HG02938 (cell line): Measurements from ENCODE around the gene F7.
"Not testable (repeated sequence)": the region's sequence is repeated elsewhere in the genome, so short reads cannot be mapped to it uniquely, and the experiment has no call there.

Experiments used
- ATAC-seq: cut with Tn5 transposase; IDR thresholded peaks from one replicate; pipeline ENCODE4 v1.9.1; 2021; ENCODE audit warnings: mild to moderate bottlenecking, moderate library complexity; ENCODE audit not compliant: unreplicated experiment

The F7 gene

GRCh38 chr13:113098162-113098732 is 7.3 kb upstream of the F7 start:
- ATAC-seq: no peak

GRCh38 chr13:113099142-113099541 is 6.4 kb upstream of the F7 start:
- no peak for ATAC-seq

- ATAC-seq: not testable (repeated sequence)
Measured at GRCh38 chr13:113102302-113102701, 3.3 kb upstream of the F7 start.

- ATAC-seq: no peak
Measured at GRCh38 chr13:113102727-113103126, 2.9 kb upstream of the F7 start.

- no peak for ATAC-seq
Measured at GRCh38 chr13:113103646-113104045, 1.9 kb upstream of the F7 start.

- no peak for ATAC-seq
Measured at GRCh38 chr13:113105921-113106452, 396 bp downstream of the F7 start.

GRCh38 chr13:113106711-113107351 is 1.2 kb downstream of the F7 start:
- no peak for ATAC-seq

GRCh38 chr13:113108521-113108920 is 2.9 kb downstream of the F7 start:
- not testable (repeated sequence) for ATAC-seq

- no peak for ATAC-seq
Measured at GRCh38 chr13:113109151-113110047, 3.8 kb downstream of the F7 start.

- ATAC-seq: no peak
Measured at GRCh38 chr13:113110048-113110851, 4.7 kb downstream of the F7 start.

- ATAC-seq: no peak
Measured at GRCh38 chr13:113110852-113111315, 5.3 kb downstream of the F7 start.

- not testable (repeated sequence) for ATAC-seq
Measured at GRCh38 chr13:113111821-113112220, 6.2 kb downstream of the F7 start.

GRCh38 chr13:113112475-113112874 is 6.9 kb downstream of the F7 start:
- ATAC-seq: not testable (repeated sequence)

- ATAC-seq: no peak
Measured at GRCh38 chr13:113112893-113113845, 7.6 kb downstream of the F7 start.

- no peak for ATAC-seq
Measured at GRCh38 chr13:113113846-113114271, 8.3 kb downstream of the F7 start.

- ATAC-seq: no peak
Measured at GRCh38 chr13:113114511-113115362, 9.1 kb downstream of the F7 start.

GRCh38 chr13:113115363-113116205 is 10.0 kb downstream of the F7 start:
- no peak for ATAC-seq
